GM21717 (cell line): ENCODE results near the gene TMTC1.

Experiments
- ATAC-seq: cut with Tn5 transposase; IDR thresholded peaks from one replicate; pipeline ENCODE4 v1.9.1; 2021; ENCODE audit warnings: mild to moderate bottlenecking, moderate library complexity; ENCODE audit not compliant: unreplicated experiment

Gene TMTC1

DNA sequence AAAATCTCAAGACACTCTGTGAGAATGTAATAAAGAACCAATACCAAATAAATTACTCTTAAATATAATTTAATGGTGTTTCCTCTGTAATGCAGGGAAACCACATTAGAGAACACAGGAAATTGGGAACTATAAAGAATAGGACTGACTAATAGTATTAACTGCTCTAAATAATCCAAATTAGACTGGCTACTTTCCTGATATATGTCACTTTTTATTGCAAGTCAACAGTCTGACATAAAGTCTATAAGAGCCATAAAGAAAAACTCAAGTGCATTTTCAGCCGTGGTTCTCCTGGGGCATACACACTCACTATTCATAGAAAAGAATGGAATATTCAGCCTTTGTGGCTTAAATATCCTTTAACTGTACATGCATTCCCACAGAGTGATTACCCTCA is 161.5 kb downstream of the TMTC1 start:
- ATAC-seq = no peak

DNA sequence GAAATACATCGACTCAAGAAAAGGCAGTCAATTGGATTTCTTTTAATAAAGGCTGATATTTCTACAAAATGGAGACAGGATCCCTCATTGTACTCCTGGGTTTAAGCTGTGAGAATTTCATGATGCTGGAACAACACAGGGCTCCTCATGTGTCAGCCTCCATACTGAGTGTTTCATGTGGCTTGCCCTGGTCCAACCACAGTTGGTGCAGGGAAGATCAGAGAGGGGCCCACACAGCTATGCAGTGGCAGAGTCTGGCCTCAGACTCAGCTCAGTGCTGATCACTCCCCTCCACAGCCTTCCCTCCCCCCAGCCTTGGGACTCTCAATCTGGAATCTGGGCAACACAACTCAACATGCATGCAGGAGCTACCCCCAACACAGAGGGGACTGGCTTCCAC is 163.7 kb downstream of the TMTC1 start:
- no peak for ATAC-seq

DNA sequence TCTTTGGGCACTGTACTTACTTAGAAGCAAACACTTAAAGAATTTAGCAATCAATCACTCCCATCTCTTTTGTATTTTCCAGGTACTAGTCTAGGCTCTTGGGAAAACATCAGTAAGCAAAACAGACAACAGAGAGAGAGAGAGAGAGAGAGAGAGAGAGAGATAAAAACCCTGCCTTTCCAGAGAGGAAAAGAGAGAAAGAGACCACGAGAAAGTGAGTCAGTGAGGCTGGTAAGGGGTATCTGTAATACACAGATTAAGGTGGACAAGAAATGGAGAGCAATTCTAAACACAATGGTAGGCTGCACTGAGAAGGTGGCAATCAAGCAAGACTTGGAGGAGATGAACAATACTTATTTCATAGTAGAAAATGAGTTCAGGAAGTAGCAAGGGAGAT is 166.3 kb downstream of the TMTC1 start:
- ATAC-seq = no peak

DNA sequence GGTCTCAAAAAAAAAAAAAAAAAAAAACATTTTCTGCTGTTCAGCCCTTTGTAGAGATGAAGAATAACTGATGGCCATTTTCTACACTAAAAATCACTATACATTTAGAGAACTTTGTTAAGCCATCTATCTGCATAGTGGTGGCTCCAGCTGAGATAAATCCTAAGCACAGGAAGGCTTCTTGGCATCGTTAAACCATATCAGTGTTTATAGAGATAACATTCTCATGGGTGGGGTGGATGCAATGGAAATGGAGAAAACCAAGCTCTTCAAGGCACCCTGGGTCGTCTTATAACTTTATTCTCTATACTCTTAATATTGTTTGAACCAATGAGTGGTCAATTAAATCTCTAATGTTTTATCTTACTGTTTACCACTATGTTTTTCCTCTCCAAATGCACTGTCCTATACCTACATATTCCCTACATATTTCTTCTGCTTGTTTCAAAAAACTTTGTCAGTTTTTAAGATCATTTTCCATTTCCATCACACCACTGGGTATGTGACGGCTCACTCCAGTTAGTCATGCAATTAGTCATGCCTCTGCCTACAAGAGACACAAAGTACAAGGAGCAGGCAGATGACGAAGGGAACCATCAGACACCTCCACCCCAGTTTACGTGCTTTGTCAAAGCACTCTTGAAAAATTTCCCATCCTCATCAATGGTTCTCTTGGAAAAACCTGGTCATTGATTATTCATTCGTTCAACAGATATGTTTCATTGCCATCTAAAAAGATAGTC is 166.9 kb downstream of the TMTC1 start:
- ATAC-seq = no peak

DNA sequence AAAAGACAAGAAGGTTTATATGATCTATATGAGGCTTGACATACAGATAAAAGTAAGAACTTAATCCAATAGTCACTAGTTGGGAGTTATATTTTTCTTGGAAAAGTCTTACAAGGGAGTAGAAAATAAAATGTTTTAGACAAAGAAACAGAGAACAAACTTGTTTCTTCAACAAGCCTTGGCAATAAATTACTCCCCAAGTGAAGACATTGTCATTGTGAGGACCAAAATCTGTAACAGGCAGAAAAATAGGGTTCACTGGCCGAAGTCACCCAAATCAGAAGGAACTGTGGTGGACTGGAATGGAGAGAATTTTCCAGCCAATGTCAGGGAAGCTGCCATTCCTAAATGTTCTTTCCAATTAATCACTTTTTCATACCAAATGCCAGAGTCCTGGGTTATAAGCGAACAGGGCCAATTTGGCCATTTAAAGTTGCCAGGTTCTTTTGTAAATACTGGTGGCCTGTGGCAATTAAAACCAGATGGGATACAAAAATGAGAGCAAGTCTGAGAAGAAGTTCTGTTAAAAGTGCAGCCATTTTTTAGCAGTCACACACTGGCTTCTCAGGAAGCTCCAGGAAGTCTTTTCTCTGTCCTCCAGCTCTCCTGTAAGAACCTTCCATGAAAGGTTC is 168.9 kb downstream of the TMTC1 start:
- no peak for ATAC-seq

DNA sequence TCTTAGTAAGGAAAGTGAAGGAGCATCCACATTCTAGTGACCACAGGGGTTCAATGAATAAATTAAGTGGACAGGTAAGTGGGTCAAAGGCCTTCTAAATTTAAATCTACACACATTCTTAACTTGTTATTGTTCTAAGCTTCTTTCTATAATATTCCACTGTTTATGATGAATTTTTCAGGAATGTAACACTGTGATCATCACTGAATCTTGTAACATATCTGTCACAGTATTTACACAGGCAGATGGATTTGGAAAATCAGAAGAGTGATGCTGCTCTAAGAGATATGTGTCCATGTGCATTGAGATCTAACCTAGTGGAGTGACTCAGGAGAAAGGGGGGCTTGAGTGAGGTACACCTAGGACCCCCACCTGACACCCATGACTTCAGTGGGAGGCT is 170.8 kb downstream of the TMTC1 start:
- no peak for ATAC-seq

DNA sequence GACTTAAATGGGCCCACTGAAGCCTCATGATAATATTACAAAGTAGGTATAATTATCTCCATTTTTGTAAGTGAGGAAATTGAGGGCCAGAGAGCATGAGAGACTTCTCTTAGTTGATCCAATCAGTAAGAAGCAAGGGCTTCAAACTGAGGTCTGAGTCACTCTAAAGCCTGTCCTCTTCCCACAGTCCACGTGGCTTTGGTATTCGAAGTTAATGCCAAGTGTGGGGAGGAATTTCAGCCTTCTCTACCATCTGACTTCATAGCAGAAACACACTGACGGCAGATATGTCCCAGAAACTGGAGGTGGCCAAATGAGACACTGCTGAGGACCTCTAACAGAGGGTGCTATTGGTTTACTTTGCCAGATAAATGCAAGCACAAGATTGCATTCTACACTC is 171.8 kb downstream of the TMTC1 start:
- ATAC-seq = no peak

DNA sequence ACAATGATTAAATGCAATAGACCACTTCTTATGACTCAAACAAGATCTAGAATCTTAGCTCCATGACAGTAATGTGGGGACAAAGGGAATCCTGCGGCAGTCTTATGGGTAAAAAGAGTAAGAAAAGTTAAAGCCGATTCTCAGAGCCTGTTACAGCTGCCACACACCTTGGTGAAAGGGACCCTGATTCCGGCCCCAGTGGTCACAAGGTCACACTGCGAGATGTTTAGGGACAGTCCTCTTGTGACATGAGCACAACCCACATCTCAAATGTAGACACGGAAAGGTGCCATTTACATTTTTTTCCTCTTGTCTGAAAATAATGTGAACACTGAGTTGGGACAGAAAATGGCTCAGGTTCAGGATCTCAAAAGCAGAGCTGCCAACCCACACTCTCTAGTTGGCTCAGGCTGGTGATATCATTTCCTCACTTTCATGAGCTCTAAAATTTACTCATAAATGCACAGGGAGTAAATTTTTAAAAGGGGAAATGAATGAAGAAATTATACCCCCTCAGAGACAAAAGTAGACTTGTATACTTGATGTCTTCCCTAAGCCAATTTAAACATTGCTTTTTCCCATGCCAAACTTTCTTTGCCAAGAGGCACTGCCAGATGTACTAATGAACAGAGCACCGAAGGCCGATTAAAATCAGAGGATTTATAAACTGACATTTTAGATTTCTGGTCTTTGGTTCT is 173.1 kb downstream of the TMTC1 start:
- ATAC-seq = no peak

DNA sequence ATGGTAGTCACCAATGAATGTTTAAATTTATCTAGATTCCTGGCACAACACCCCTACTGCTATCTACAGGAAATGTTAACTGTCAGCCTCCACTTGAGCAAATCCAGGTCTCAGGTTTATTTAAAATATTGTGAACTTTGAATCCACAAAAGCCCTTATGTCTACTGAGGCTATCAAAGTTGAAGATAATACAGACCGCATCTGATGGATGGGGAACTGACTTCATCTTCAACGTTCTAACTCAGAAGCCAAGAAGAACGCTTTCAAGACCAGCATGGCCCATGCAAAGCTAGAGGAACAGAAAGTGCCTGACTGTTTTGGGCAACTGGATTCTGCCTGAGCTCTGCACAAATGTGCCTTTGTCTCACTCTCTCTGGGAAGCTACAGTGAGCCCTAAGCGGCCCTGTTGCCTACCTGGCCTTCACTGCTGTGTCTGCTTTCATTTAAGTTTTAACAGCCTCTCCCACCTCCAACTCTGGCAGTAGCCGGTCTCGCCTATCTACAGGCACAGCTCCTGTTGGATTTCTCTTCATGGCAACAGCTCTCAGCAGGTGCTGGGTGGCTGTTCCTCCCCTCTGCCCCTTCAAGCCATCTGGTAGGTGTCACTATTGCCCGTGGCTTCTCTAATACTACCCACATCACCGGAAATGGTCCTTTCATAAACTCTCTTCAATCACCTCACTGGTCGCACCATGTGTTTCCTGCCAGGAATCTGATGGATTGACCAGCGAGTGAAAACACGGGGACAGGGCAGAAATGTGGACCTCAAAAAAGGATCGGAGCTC is 174.1 kb downstream of the TMTC1 start:
- no peak for ATAC-seq

DNA sequence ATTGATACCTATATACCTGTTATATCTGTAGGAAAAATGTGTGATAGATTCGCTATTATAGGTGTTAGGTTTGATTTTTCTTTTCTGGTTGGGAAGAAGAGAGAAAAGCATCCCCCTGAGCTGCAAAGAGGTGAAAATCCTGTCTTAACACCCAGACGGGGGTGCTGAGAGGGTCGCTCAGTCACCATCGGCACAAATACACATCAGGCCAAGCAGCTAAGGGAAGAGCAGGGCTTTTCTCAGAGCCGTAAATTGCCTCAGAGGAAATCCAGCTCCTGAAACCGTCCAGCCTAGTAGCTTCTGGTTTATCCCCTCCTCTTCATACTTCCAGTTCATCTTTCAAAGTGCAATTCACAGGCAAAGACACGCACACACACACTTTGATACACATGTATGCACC is 175.2 kb downstream of the TMTC1 start:
- no peak for ATAC-seq

DNA sequence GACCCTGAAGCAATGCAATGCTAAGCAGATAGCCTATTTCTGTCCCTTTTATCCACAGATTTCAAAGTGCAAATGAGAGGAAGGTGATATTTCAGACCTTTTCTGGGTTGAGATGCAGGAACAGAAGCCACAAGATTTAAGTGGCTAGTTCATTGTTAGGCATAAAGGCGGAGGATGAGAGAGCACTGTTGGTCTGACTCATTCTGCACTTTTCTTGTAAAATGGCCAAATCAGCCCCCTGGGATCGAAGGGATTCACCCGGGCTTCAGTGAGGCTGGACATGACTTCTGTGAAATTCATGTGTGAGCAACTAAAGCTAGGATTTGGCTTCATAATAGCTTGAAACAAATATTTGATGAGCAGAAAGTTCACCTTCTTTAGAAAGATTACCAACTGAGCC is 184.4 kb downstream of the TMTC1 start:
- ATAC-seq = no peak

DNA sequence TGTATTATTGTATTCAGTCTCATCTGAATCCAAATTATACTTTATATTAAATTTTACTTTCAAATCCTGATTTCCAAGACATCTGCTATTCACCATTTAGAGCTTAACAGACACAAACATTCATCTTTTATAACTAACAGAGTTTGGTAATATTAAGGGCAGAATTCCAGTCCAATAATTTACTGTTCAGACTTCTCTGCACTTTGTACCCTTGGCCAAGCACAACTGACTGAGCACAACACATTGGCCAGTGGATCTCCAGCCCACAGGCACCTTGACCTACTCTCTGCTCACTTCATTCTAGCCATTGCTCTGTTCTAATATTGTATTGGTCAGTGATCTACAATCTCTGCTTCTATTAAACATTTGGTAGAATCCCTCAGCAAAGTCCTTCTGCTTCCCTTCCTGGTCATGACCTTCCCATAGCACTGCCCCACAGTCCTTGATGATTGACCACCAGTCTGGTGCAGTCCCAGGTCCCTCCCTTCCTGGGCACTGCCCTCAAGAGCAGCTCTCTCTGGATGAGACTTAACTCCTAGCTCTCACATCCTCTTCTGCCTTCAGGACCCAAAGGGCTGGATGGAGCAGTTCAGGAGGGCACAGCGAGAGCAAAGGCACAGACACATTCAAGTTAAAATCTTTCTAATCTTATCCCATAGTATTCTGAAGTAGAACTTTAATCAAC is 188.5 kb downstream of the TMTC1 start:
- ATAC-seq = no peak

DNA sequence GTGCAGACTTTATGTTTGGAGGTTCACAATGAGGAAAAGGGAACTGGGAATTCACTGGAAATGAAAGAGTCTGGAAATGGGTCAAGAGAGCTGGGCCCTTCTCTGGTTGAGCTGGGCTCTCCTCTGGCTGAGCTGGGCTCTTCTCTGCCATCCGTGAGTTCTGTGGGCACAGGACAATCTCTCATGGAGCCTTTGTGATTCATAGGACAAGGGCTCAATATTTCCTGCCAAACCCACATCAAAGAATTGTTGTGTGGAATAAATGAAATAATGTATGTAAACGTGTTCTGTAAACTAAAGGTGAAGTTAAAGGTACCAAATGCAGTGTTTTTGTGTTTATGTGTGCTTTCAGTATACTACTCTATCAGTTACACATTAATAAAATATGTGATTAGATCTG is 190.7 kb downstream of the TMTC1 start:
- ATAC-seq = no peak

DNA sequence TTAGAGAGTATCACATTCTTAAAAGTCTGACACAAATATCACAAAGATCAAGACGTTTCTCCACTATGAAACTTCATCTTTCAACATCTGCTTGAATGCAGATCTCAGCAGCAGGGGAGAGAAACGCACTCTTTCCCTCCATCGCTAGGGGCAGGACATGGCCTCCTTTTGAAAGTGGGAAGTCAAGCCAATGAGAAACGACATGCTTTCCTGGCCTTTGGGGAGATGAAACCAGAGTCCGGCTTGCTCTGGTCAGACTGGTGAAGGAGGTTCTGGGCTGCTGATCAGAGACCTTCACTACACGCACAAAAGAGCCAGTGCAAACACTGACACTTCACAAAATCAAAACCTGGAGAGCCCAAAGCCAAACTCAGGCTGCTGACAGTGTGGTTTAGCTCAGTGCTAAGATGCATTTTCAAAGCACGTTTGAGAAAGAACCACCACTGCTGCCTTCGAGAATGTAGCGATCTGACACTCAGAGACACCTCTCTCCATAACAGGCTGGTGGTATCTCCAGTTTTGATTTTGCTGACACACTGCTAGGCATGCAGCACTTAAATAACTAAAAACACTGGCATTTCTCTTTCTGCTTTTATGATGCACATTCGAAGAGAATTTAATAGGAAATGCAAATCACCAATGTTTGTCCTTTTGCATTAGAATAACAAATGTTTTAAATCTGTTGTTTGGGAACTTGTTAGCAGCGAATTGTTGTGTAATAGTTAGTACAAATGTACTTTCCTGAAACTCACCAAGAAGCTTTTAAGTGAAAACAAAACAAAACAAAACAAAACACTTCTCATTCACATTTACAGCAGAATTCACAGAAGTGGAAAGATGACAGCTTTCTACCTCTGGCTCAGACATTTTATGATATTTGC is 192.4 kb downstream of the TMTC1 start:
- ATAC-seq = no peak

DNA sequence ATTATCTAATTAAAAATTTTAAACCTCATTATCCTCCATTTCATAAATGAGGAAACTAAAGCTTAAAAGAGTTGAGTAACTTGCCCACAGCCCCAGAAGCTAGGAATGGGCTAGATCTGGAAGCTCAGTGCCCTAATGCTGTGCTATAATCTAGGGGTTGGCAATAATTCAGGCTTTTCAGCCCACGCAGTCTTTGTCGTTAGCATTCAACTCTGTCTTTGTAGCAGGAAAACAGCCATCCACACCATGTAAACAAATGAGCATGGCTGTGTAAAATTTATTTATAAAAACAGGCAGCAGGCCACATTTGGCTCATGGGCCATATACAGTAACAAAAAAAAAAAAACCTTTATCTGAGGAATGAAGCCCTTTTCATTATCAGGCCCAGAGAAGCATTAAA is 193.9 kb downstream of the TMTC1 start:
- ATAC-seq = no peak

DNA sequence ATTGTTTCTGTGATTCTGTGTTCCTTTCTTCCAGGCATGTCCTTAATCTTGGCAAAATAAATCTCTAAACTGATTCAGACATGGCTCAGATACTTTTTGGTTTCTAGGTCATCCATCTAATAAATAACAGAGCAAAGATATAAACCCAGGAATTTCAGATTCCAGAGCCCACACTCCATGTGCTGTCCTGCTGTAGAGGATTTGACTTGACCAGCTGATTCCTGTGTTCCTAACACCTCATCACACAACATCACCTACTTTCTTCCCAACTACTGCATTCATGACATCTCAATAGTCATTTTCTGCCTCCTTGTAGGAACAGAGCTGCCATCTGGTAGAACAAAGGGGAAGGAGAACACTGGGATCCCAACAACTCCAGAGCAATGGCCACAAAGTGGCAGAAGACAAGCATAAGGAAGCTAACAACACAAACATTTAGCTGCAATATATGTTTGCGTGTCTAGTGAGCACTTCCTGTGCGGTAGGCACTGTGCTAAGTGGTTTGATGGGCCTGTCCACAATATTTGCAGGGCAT is 194.4 kb downstream of the TMTC1 start:
- no peak for ATAC-seq

DNA sequence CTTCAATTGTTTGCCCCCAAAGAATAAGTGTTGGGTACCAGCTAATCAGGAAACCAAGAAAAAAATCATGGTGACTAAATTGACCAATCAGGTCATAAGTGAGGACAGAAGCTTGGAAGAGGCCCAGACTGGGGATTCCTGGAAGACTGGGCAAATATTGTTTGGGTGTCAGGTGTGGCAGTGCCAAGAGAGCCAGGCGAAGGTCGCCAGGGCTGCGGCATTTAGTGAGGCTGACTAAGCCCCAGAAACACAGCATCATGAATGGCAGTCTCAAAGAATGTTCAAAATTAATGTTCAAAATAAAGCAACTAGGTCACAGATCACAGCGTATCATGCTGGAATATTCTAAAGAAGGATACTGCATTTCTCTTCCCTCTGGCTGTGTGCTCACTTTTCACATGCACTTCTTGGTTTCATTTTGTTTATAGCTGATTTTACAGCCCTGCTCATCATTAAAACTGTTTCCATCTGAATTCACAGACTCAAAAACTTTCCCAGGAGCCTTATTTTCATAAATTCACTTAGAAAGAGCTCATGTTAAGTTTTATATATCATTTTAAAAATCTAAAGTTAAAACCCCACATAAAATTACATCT is 201.0 kb downstream of the TMTC1 start:
- no peak for ATAC-seq

DNA sequence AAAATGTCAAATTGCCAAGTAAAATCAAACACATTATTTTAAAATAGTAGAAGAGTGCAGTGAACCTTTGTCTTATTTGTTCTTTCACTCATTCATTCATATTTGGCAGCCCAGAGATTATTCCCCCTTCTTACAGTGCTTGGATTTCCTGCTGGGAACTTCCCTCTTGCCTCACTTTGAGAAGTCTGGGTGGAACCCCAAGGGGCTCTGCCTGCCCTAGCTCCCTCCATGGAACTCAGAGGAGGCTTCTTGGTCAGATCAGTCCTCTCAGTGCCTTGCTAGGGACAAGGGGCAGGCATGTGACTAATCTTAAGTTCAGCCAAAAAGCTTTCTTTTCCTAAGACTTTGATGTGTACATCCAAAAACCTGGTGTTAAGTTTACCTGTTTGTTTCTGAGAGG is 201.6 kb downstream of the TMTC1 start:
- no peak for ATAC-seq

DNA sequence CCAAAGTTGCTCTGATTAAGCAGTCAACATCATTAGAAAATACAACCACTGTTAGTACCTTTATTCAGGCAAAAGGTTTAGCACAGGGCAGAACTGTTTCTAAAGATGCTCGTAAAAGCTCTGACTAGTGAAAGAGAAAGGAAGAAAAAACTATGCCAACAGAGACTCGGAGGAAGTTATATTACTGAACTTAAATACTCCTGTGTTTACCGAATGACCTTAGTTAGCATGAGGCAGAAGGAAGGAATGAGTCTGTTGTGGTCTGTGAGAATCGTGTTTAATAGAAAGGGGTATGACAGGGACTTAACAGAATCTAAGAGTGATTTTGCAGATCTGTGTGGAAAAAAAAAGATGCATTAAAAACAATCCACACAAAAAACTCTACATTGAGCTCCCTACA is 202.1 kb downstream of the TMTC1 start:
- no peak for ATAC-seq
